ENCODE data around the gene TTC21A.

Gene TTC21A

DNA sequence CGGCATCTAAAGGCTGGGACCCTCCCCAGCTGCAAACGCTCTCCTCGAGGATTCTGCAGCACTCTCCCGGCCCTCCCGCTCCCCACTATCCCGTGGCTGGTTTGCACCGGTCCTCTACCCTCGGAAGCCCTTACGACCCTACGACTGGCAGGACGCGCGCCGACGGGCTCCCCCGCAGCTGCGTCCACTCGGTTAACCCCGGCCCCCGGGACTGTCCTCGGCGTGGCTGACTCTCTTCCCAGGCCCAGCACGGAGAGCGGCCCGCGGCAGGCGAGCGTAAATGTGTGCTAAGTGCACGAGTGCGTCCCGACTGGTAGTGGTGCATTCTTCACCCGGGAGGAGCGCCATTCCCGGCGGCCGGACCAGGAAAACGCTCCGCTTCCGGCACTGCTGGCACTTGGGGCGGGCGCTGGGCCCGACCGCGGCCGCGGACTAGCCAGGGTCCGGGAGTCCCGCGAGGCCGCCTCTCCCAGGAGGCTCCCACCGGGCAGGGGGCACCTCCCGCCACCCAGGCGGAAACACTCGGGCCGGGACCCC lies 561 bp upstream of the TTC21A start:
- no peaks in the 10 kb centered on the region for H3K9me3 ChIP-seq (replicated peaks in 1 of 2; ENCODE audit: control insufficient read depth in 2 of 2, insufficient read depth in 1 of 2, low read depth in 1 of 2, low read length in 2 of 2)

DNA sequence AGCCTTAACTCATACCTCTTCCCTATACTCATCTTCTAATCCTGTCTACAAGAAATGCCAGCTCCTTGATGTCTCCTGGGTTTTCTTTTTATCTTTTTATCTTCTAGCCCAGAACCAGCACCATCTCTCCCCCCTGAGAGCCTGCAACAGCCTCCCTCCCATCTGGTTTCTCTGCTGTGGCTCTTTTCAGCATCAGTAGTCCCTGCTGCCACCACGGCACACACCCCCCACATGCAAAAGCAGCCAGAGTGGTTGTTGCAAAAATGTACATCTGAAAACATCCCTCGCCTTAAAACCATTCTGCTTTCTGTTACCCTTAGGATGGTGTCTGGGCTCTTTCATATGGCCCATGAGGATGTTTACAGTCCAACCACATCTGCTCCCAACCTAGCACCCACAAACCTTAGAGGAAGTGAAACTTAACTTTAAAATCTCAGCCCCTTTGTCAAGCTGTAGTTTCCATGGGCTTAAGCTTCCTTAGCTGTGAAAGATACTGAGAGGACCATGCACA lies 775 bp downstream of the TTC21A start:
- peaks cover 6 to 7% of the 10 kb centered on the region in 2 donors for H3K4me1 ChIP-seq (ENCODE audit: control insufficient read depth in 2 of 2, insufficient read depth in 1 of 2, low read depth in 1 of 2, low read length in 2 of 2)
- no peak for DNase-seq (ENCODE audit: low spot score)
- no CpG with 5 or more reads among the region's 2 CpGs for WGBS, 2 donors (ENCODE audit: extremely low coverage in 2 of 2, insufficient read length in 2 of 2, insufficient replicate concordance in 1 of 2)
- no peaks in the 10 kb centered on the region for H3K36me3 ChIP-seq (replicated peaks in 1 of 2; ENCODE audit: control insufficient read depth in 2 of 2, insufficient read depth in 2 of 2, low read length in 2 of 2)
- no peak overlapping the region for H3K4ac ChIP-seq (ENCODE audit: low read length)
- no peak overlapping the region for H3K18ac ChIP-seq (ENCODE audit: low read length)
- H4K8ac ChIP-seq (ENCODE audit: low read depth, low read length) = no peak overlapping the region
- H3K23ac ChIP-seq (ENCODE audit: low read depth, low read length, poor library complexity) = no peak overlapping the region
- peaks cover 1% of the 10 kb centered on the region for H3K79me1 ChIP-seq (ENCODE audit: low read depth, low read length)
- H2BK120ac ChIP-seq (ENCODE audit: low read depth, low read length) = no peak overlapping the region
- no peak overlapping the region for H2BK15ac ChIP-seq (ENCODE audit: low read length)
- H3K27ac ChIP-seq (replicated peaks; ENCODE audit: low read length) = no peak overlapping the region
- no peaks in the 10 kb centered on the region for H3K27me3 ChIP-seq (ENCODE audit: control insufficient read depth in 3 of 3, insufficient read depth in 3 of 3, low read depth in 1 of 3, low read length in 3 of 3)
- no peak overlapping the region for H4K91ac ChIP-seq (ENCODE audit: low read depth, low read length, poor library complexity)
- no peaks in the 10 kb centered on the region for H3K9me3 ChIP-seq (replicated peaks in 1 of 2; ENCODE audit: control insufficient read depth in 2 of 2, insufficient read depth in 1 of 2, low read depth in 1 of 2, low read length in 2 of 2)
- peak overlapping the region; percentile 75 to 97 for H3K4me3 ChIP-seq (ENCODE audit: low read length in 2 of 2)
- H2BK5ac ChIP-seq (ENCODE audit: low read length) = no peak overlapping the region
- H3K4me2 ChIP-seq (ENCODE audit: insufficient read depth, low read length, poor library complexity, severe bottlenecking) = peak overlapping the region; percentile 92
- H2AK5ac ChIP-seq (ENCODE audit: low read depth, low read length) = no peak overlapping the region
- peak overlapping the region; percentile 100 for H2AFZ ChIP-seq (ENCODE audit: low read length)
- no peak overlapping the region for H3K14ac ChIP-seq (ENCODE audit: low read length)
- H3K9ac ChIP-seq (ENCODE audit: low read depth, low read length, poor library complexity) = no peak overlapping the region
- no peak overlapping the region for H2BK12ac ChIP-seq (ENCODE audit: low read length)

More for the DNA sequence above, 561 bp upstream of the TTC21A start:
- peak overlapping the region; percentile 16 for H3K23ac ChIP-seq (ENCODE audit: low read depth, low read length, poor library complexity)
- H2AK5ac ChIP-seq (ENCODE audit: low read depth, low read length) = no peak overlapping the region
- H3K4ac ChIP-seq (ENCODE audit: low read length) = no peak overlapping the region
- no peak overlapping the region for H2BK120ac ChIP-seq (ENCODE audit: low read depth, low read length)
- H3K27ac ChIP-seq (replicated peaks; ENCODE audit: low read length) = no peak overlapping the region
- H2BK12ac ChIP-seq (ENCODE audit: low read length) = no peak overlapping the region
- H3K79me1 ChIP-seq (ENCODE audit: low read depth, low read length) = peaks cover 4% of the 10 kb centered on the region
- no peaks in the 10 kb centered on the region for H3K27me3 ChIP-seq (ENCODE audit: control insufficient read depth in 3 of 3, insufficient read depth in 3 of 3, low read depth in 1 of 3, low read length in 3 of 3)
- no peak overlapping the region for H2BK5ac ChIP-seq (ENCODE audit: low read length)
- H3K4me1 ChIP-seq (ENCODE audit: control insufficient read depth in 2 of 2, insufficient read depth in 1 of 2, low read depth in 1 of 2, low read length in 2 of 2) = peaks cover 6 to 7% of the 10 kb centered on the region in 2 donors
- no peak overlapping the region for H4K91ac ChIP-seq (ENCODE audit: low read depth, low read length, poor library complexity)
- H4K8ac ChIP-seq (ENCODE audit: low read depth, low read length) = no peak overlapping the region
- H3K14ac ChIP-seq (ENCODE audit: low read length) = no peak overlapping the region
- H3K4me2 ChIP-seq (ENCODE audit: insufficient read depth, low read length, poor library complexity, severe bottlenecking) = peak overlapping the region; percentile 92
- peak overlapping the region; percentile 75 to 97 for H3K4me3 ChIP-seq (ENCODE audit: low read length in 2 of 2)
- H2AFZ ChIP-seq (ENCODE audit: low read length) = peak overlapping the region; percentile 100
- peak; percentile 46 for DNase-seq (ENCODE audit: low spot score)
- WGBS, 2 donors (ENCODE audit: extremely low coverage in 2 of 2, insufficient read length in 2 of 2, insufficient replicate concordance in 1 of 2) = no CpG with 5 or more reads among the region's 55 CpGs
- H3K9ac ChIP-seq (ENCODE audit: low read depth, low read length, poor library complexity) = peak overlapping the region; percentile 98
- peaks cover 0 to 13% of the 10 kb centered on the region in 2 donors for H3K36me3 ChIP-seq (replicated peaks in 1 of 2; ENCODE audit: control insufficient read depth in 2 of 2, insufficient read depth in 2 of 2, low read length in 2 of 2)
- H3K18ac ChIP-seq (ENCODE audit: low read length) = peak overlapping the region; percentile 84
- H2BK15ac ChIP-seq (ENCODE audit: low read length) = peak overlapping the region; percentile 40

DNA sequence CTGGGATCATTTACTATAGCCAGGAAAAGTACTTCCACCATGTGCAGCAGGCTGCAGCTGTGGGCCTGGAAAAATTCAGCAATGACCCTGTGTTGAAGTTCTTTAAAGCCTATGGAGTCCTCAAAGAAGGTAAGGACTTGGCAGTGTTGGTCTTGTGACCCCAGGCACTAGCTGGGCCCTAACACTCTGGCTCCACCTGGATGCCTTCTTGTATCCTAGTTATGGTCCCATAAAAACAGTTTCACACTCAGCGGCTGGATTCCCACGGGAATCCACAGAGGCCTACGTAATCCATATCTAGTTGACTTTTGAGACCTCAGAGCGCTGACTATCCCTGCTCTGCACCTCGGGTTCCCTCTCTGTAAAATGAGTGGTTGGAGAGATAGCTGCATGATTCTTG lies 1.6 kb downstream of the TTC21A start:
- no peak overlapping the region for H3K23ac ChIP-seq (ENCODE audit: low read depth, low read length, poor library complexity)
- H3K79me1 ChIP-seq (ENCODE audit: low read depth, low read length) = peaks cover 1% of the 10 kb centered on the region
- no peak overlapping the region for H3K18ac ChIP-seq (ENCODE audit: low read length)
- H2BK12ac ChIP-seq (ENCODE audit: low read length) = no peak overlapping the region
- no peak overlapping the region for H3K14ac ChIP-seq (ENCODE audit: low read length)
- DNase-seq (ENCODE audit: low spot score) = no peak
- no peak overlapping the region for H4K91ac ChIP-seq (ENCODE audit: low read depth, low read length, poor library complexity)
- no peak overlapping the region for H2BK5ac ChIP-seq (ENCODE audit: low read length)
- H3K36me3 ChIP-seq (replicated peaks in 1 of 2; ENCODE audit: control insufficient read depth in 2 of 2, insufficient read depth in 2 of 2, low read length in 2 of 2) = no peaks in the 10 kb centered on the region
- no peak overlapping the region for H4K8ac ChIP-seq (ENCODE audit: low read depth, low read length)
- H2BK120ac ChIP-seq (ENCODE audit: low read depth, low read length) = no peak overlapping the region
- H3K9ac ChIP-seq (ENCODE audit: low read depth, low read length, poor library complexity) = no peak overlapping the region
- H2BK15ac ChIP-seq (ENCODE audit: low read length) = no peak overlapping the region
- H3K27me3 ChIP-seq (ENCODE audit: control insufficient read depth in 3 of 3, insufficient read depth in 3 of 3, low read depth in 1 of 3, low read length in 3 of 3) = no peaks in the 10 kb centered on the region
- peaks cover 6 to 7% of the 10 kb centered on the region in 2 donors for H3K4me1 ChIP-seq (ENCODE audit: control insufficient read depth in 2 of 2, insufficient read depth in 1 of 2, low read depth in 1 of 2, low read length in 2 of 2)
- no peak overlapping the region for H3K4me2 ChIP-seq (ENCODE audit: insufficient read depth, low read length, poor library complexity, severe bottlenecking)
- no CpG with 5 or more reads among the region's 5 CpGs for WGBS, 2 donors (ENCODE audit: extremely low coverage in 2 of 2, insufficient read length in 2 of 2, insufficient replicate concordance in 1 of 2)
- H3K4me3 ChIP-seq (ENCODE audit: low read length in 2 of 2) = no peak overlapping the region
- H3K4ac ChIP-seq (ENCODE audit: low read length) = no peak overlapping the region
- H2AFZ ChIP-seq (ENCODE audit: low read length) = no peak overlapping the region
- H2AK5ac ChIP-seq (ENCODE audit: low read depth, low read length) = no peak overlapping the region
- no peak overlapping the region for H3K27ac ChIP-seq (replicated peaks; ENCODE audit: low read length)
- H3K9me3 ChIP-seq (replicated peaks in 1 of 2; ENCODE audit: control insufficient read depth in 2 of 2, insufficient read depth in 1 of 2, low read depth in 1 of 2, low read length in 2 of 2) = no peaks in the 10 kb centered on the region

DNA sequence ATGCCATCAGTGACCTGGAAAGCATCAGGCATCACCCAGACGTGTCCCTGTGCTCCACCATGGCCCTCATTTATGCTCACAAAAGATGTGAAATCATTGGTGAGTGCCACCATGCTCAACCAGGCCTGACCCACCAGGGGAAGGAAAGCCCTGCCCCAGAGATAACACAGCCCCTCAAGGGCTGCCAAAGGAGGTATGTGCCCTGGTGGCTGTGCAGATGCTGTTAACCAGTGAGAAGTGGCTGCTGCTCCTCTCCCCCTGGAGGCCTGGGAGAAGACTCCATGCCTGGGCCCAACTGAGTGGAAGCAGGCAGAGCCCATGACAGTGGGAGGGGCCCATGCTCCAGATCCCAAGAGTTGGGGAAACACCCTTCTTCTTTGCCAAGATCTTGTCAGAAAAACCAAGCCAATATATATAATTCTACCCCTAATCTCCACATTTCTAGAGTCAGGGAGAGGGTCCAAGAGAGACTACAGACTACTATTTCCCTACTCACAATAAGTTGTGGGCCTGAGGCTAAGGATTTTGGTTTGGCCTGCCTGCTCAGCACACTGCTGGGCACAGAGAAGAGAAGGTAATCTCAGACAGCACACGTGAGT lies 2.7 kb downstream of the TTC21A start:
- Histone ChIP-seq H3K9ac (ENCODE audit: low read depth, low read length, poor library complexity) (no peak overlapping the region), H3K27ac (replicated peaks; ENCODE audit: low read length) (no peak overlapping the region), H3K9me3 (replicated peaks in 1 of 2; ENCODE audit: control insufficient read depth in 2 of 2, insufficient read depth in 1 of 2, low read depth in 1 of 2, low read length in 2 of 2) (no peaks in the 10 kb centered on the region), H2BK12ac (ENCODE audit: low read length) (no peak overlapping the region), H3K27me3 (ENCODE audit: control insufficient read depth in 3 of 3, insufficient read depth in 3 of 3, low read depth in 1 of 3, low read length in 3 of 3) (no peaks in the 10 kb centered on the region), H2AK5ac (ENCODE audit: low read depth, low read length) (no peak overlapping the region), H4K8ac (ENCODE audit: low read depth, low read length) (no peak overlapping the region), H3K79me1 (ENCODE audit: low read depth, low read length) (peaks cover 1% of the 10 kb centered on the region), H3K4me3 (ENCODE audit: low read length in 2 of 2) (no peak overlapping the region), H4K91ac (ENCODE audit: low read depth, low read length, poor library complexity) (no peak overlapping the region), H2AFZ (ENCODE audit: low read length) (no peak overlapping the region), H3K4me2 (ENCODE audit: insufficient read depth, low read length, poor library complexity, severe bottlenecking) (no peak overlapping the region), H3K14ac (ENCODE audit: low read length) (no peak overlapping the region), H3K4ac (ENCODE audit: low read length) (no peak overlapping the region), H2BK15ac (ENCODE audit: low read length) (no peak overlapping the region), H3K4me1 (ENCODE audit: control insufficient read depth in 2 of 2, insufficient read depth in 1 of 2, low read depth in 1 of 2, low read length in 2 of 2) (peaks cover 6 to 7% of the 10 kb centered on the region in 2 donors), H3K23ac (ENCODE audit: low read depth, low read length, poor library complexity) (no peak overlapping the region), H3K18ac (ENCODE audit: low read length) (no peak overlapping the region), H3K36me3 (replicated peaks in 1 of 2; ENCODE audit: control insufficient read depth in 2 of 2, insufficient read depth in 2 of 2, low read length in 2 of 2) (no peaks in the 10 kb centered on the region), H2BK120ac (ENCODE audit: low read depth, low read length) (no peak overlapping the region), H2BK5ac (ENCODE audit: low read length) (no peak overlapping the region)
- WGBS, 2 donors (ENCODE audit: extremely low coverage in 2 of 2, insufficient read length in 2 of 2, insufficient replicate concordance in 1 of 2) = no CpG with 5 or more reads among the region's 2 CpGs
- DNase-seq (ENCODE audit: low spot score) = no peak
